ENCODE measurements around the gene CTIF.

GRCh38 chr18:48668466-48669179 is 129.8 kb downstream of the CTIF start:
- no peak for TF ChIP-seq EP300 (IDR thresholded peaks at IDR 0.05)
- TF ChIP-seq CTCF (IDR thresholded peaks at IDR 0.05) = no peak
